CD4-positive, alpha-beta T cell treated with Interleukin-12 subunit alpha and Interleukin-12 subunit beta, for 1 hour (primary cell): ENCODE measurements around the gene AFF3.

Experiments
- DNase-seq: peaks from one replicate; pipeline ENCODE4 v3.0.0-alpha.2; 2020

Gene AFF3

GRCh38 chr2:99571021-99571420 lies 571.4 kb downstream of the AFF3 start:
- DNase-seq, result no peak

GRCh38 chr2:99569386-99569785 lies 573.0 kb downstream of the AFF3 start:
- DNase-seq, result no peak

- DNase-seq, result no peak
Observed at GRCh38 chr2:99565227-99565626, 577.2 kb downstream of the AFF3 start.

GRCh38 chr2:99562516-99562915 lies 579.9 kb downstream of the AFF3 start:
- no peak for DNase-seq

GRCh38 chr2:99561804-99562203 lies 580.6 kb downstream of the AFF3 start:
- DNase-seq, result no peak

- peak; percentile 77 for DNase-seq
Observed at GRCh38 chr2:99559075-99559662, 583.2 kb downstream of the AFF3 start.

- no peak for DNase-seq
Observed at GRCh38 chr2:99555404-99555803, 587.0 kb downstream of the AFF3 start.

GRCh38 chr2:99554871-99555270 lies 587.5 kb downstream of the AFF3 start:
- DNase-seq, result no peak

- no peak for DNase-seq
Observed at GRCh38 chr2:99554238-99554637, 588.2 kb downstream of the AFF3 start.

- DNase-seq, result no peak
Observed at GRCh38 chr2:99552529-99552928, 589.9 kb downstream of the AFF3 start.

GRCh38 chr2:99550368-99550767 lies 592.0 kb downstream of the AFF3 start:
- DNase-seq, result no peak

- no peak for DNase-seq
Observed at GRCh38 chr2:99545604-99546003, 596.8 kb downstream of the AFF3 start.

GRCh38 chr2:99545066-99545465 lies 597.3 kb downstream of the AFF3 start:
- DNase-seq, result no peak

- DNase-seq, result no peak
Observed at GRCh38 chr2:99544608-99545007, 597.8 kb downstream of the AFF3 start.

- DNase-seq, result no peak
Observed at GRCh38 chr2:99543247-99543646, 599.1 kb downstream of the AFF3 start.

GRCh38 chr2:99537910-99538485 lies 604.4 kb downstream of the AFF3 start:
- DNase-seq, result no peak

- DNase-seq, result no peak
Observed at GRCh38 chr2:99524056-99524455, 618.3 kb downstream of the AFF3 start.

- no peak for DNase-seq
Observed at GRCh38 chr2:99522157-99522556, 620.2 kb downstream of the AFF3 start.

GRCh38 chr2:99520813-99521212 lies 621.6 kb downstream of the AFF3 start:
- no peak for DNase-seq

GRCh38 chr2:99520195-99520594 lies 622.2 kb downstream of the AFF3 start:
- DNase-seq, result no peak

- no peak for DNase-seq
Observed at GRCh38 chr2:99514357-99514756, 628.0 kb downstream of the AFF3 start.

GRCh38 chr2:99512181-99512591 lies 630.2 kb downstream of the AFF3 start:
- DNase-seq, result no peak

- DNase-seq, result no peak
Observed at GRCh38 chr2:99509387-99509786, 633.0 kb downstream of the AFF3 start.

GRCh38 chr2:99507937-99508818 lies 634.2 kb downstream of the AFF3 start:
- no peak for DNase-seq
